Mucosa of descending colon (tissue), 3 donors: ENCODE measurements around the gene SERPIND1. TPM values are rescaled to one million over a fixed set of nuclear protein-coding genes. Genes with fewer than 3 reads are reported as not detected.

Experiments
- ATAC-seq: fragments of 200-7000 bp; cut with Tn5 transposase; one replicate; pipeline ENCODE4 v1.9.1; 2020; ENCODE audit warnings: mild to moderate bottlenecking, moderate library complexity
- DNase-seq, 3 donors: peaks; one replicate each; pipeline ENCODE4 v3.0.0-alpha.2; 2020
- H3K36me3 ChIP-seq: fragments of 200-600 bp; one replicate; pipeline ENCODE4 v1.8.0; 2021; ENCODE audit warnings: low read depth, mild to moderate bottlenecking
- H3K4me1 ChIP-seq: fragments of 200-600 bp; one replicate; pipeline ENCODE4 v1.8.0; 2021; ENCODE audit warnings: low read depth, mild to moderate bottlenecking
- H3K4me3 ChIP-seq: fragments of 200-600 bp; one replicate; pipeline ENCODE4 v1.8.0; 2021; ENCODE audit warnings: mild to moderate bottlenecking
- H3K9me3 ChIP-seq: fragments of 200-600 bp; one replicate; pipeline ENCODE4 v1.8.0; 2021; ENCODE audit warnings: mild to moderate bottlenecking
- CTCF ChIP-seq: fragments of 200-600 bp; IDR thresholded peaks from one replicate; pipeline ENCODE4 v1.8.0; 2022; ENCODE audit warnings: antibody characterized with exemption, mild to moderate bottlenecking
- intact Hi-C, 2 donors: fragments of 100-400 bp; cut with DNase I in 1 of 2; cut with micrococcal nuclease in 1 of 2; formaldehyde crosslinking; loops; one replicate each; pipeline versions ENCODE4 v1.11.0 to v1.11.1; 2022; cut with DNase I, micrococcal nuclease
- total RNA-seq, 3 donors: library from RNA; stranded (reverse); fragmentation: NEBNext Ultra II Directional in 2 of 3; extraction: Animal tissue kit (Norgen Biotek cat#: 25700) in 2 of 3; gene quantifications; one replicate each; pipeline versions ENCODE4 v1.2.1 to v1.2.4, GENCODE V29; 2021 to 2023
- donor health status: DM: no; HTN: no; CAD: no; lungs with moderate emphysema.
- donor health status: DM: no; HTN: no; CAD: no.
- donor health status: DM: no; HTN: yes; CAD: no.

SERPIND1 gene
- total RNA-seq, 3 donors from 2014 or later, result not detected

- no peaks in the 10 kb centered on the region for H3K4me1 ChIP-seq
- peaks cover 6% of the 10 kb centered on the region for H3K36me3 ChIP-seq
- H3K9me3 ChIP-seq, result no peaks in the 10 kb centered on the region
- DNase-seq (no peak), ATAC-seq (no peak)
- intact Hi-C loops, result no loop called here
- TF ChIP-seq CTCF, result no peak
- no peak overlapping the region for H3K4me3 ChIP-seq
Measured at GRCh38 chr22:20811171-20811570, 37.3 kb downstream of the SERPIND1 start.

GRCh38 chr22:20811971-20812660 lies 38.2 kb downstream of the SERPIND1 start:
- intact Hi-C loops, result no loop called here
- no peak for DNase-seq
- H3K36me3 ChIP-seq, result peaks cover 6% of the 10 kb centered on the region
- no peaks in the 10 kb centered on the region for H3K4me1 ChIP-seq
- H3K4me3 ChIP-seq, result no peak overlapping the region
- no peak for TF ChIP-seq CTCF
- ATAC-seq, result no peak
- no peaks in the 10 kb centered on the region for H3K9me3 ChIP-seq

DNA sequence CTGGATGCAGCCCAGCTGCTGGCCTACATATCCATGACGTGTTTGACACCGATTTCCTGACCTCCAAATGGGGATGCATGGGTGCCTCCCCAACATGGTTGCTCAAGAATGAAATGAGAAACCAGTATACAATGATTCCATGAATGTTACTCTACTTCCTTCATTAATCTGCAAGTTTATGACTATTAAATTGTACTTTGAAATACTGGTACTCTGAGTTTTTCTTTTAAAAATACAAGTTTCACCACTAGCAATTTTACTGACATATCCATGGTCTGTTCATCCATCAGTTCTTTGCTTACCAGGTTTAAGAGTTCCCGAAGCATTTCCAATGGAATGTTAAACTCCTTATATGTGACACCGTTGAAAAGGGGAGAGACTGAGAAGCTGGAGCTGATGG lies 39.1 kb downstream of the SERPIND1 start:
- TF ChIP-seq CTCF, result no peak
- H3K4me3 ChIP-seq, result no peak overlapping the region
- H3K9me3 ChIP-seq, result no peaks in the 10 kb centered on the region
- ATAC-seq, result no peak
- H3K36me3 ChIP-seq, result peaks cover 6% of the 10 kb centered on the region
- H3K4me1 ChIP-seq, result no peaks in the 10 kb centered on the region
- DNase-seq, result no peak
- intact Hi-C loops, result no loop called here

DNA sequence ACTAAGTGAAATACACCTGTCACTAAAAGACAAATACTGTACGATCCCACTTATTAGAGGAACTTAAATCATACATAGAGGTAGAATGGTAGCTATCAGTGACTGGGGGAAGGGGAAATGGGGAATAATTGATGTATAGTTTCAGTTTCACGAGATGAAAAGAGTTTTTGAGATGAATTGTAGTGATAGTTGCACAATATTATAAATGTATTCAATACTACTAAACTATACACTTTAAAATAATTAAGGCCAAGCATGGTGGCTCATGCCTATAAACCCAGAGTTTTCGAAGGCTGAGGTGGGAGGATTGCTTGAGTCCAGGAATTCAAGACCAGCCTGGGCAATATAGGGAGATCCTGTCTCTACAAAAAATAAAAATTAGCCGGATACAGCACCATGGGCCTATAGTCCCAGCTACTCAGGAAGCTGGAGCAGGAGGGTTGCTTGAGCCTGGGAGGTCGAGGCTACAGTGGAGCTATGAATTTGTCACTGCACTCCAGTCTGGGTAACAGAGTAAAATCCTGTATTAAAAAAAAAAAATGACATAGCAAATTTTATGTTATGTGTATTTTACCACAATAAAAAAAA lies 40.4 kb downstream of the SERPIND1 start:
- intact Hi-C loops, result no loop called here
- DNase-seq (no peak), ATAC-seq (no peak)
- Histone ChIP-seq H3K4me3 (no peak overlapping the region), H3K4me1 (no peaks in the 10 kb centered on the region), H3K36me3 (peaks cover 6% of the 10 kb centered on the region), H3K9me3 (no peaks in the 10 kb centered on the region)
- TF ChIP-seq CTCF, result no peak

GRCh38 chr22:20815477-20816050 lies 41.7 kb downstream of the SERPIND1 start:
- no peak overlapping the region for H3K4me3 ChIP-seq
- peaks cover 6% of the 10 kb centered on the region for H3K36me3 ChIP-seq
- H3K4me1 ChIP-seq, result no peaks in the 10 kb centered on the region
- ATAC-seq (no peak), DNase-seq (no peak)
- intact Hi-C loops, result no loop called here
- H3K9me3 ChIP-seq, result no peaks in the 10 kb centered on the region
- no peak for TF ChIP-seq CTCF
